NCI-H748 (cell line): Measurements from ENCODE around the gene MCOLN2.
A peak's percentile ranks its signal among the peaks of the same experiment; 100 is the strongest.
"Not testable (repeated sequence)": the region's sequence is repeated elsewhere in the genome, so short reads cannot be mapped to it uniquely, and the experiment has no call there.

Experiments used
- DNase-seq: peaks from one replicate; lab custom pipeline; 2025; ENCODE audit not compliant: unreplicated experiment; lab: John Stamatoyannopoulos, UW

Gene MCOLN2

GRCh38 chr1:84996846-84997666, at the start of gene MCOLN2:
TSS of gene MCOLN2 (minus strand) at chr1:84997113. CDS start at chr1:84996872, 241 bp downstream.
- DNase-seq = peak; percentile 69

- no peak for DNase-seq
These were observed 45.5 kb upstream of the MCOLN2 start for GRCh38 chr1:85042413-85042812.

GRCh38 chr1:85041793-85042192, 44.9 kb upstream of the MCOLN2 start:
- DNase-seq = no peak

- DNase-seq = no peak
These were observed 36.3 kb upstream of the MCOLN2 start for GRCh38 chr1:85033221-85033620.

- no peak for DNase-seq
These were observed 33.6 kb upstream of the MCOLN2 start for GRCh38 chr1:85030536-85030935.

- DNase-seq = no peak
These were observed 31.2 kb upstream of the MCOLN2 start for GRCh38 chr1:85028151-85028550.

GRCh38 chr1:85027242-85027983, 30.5 kb upstream of the MCOLN2 start:
- DNase-seq = peak; percentile 14

GRCh38 chr1:85025940-85026339, 29.0 kb upstream of the MCOLN2 start:
- DNase-seq = no peak

- DNase-seq = no peak
These were observed 27.8 kb upstream of the MCOLN2 start for GRCh38 chr1:85024736-85025135.

GRCh38 chr1:85022700-85023099, 25.8 kb upstream of the MCOLN2 start:
- DNase-seq = no peak

- DNase-seq = no peak
These were observed 23.1 kb upstream of the MCOLN2 start for GRCh38 chr1:85019994-85020393.

GRCh38 chr1:85015826-85016225, 18.9 kb upstream of the MCOLN2 start:
- DNase-seq = no peak

GRCh38 chr1:85005641-85006040, 8.7 kb upstream of the MCOLN2 start:
- not testable (repeated sequence) for DNase-seq

GRCh38 chr1:85001742-85002141, 4.8 kb upstream of the MCOLN2 start:
- no peak for DNase-seq

- no peak for DNase-seq
These were observed 1.8 kb upstream of the MCOLN2 start for GRCh38 chr1:84998642-84999280.

- DNase-seq = peak; percentile 60
These were observed 1.0 kb upstream of the MCOLN2 start for GRCh38 chr1:84997667-84998600.

GRCh38 chr1:84995484-84996334, 1.2 kb downstream of the MCOLN2 start:
- no peak for DNase-seq

- no peak for DNase-seq
These were observed 5.6 kb downstream of the MCOLN2 start for GRCh38 chr1:84991097-84991920.

- no peak for DNase-seq
These were observed 8.3 kb downstream of the MCOLN2 start for GRCh38 chr1:84988588-84988987.
